Spleen (tissue), 7 donors: ENCODE measurements around the gene CTH.

Source experiments
- POLR2AphosphoS5 ChIP-seq, 3 donors: sonication (generic); formaldehyde crosslinking; IDR thresholded peaks; one replicate each; pipeline ENCODE4 v1.5.1; 2017; ENCODE audit warnings: antibody characterized with exemption in 3 of 3
- TF ChIP-seq, protein P1 (sequence below), 11 experiments: fragments of 200-600 bp in 7 of 11; fragments of 450-650 bp in 4 of 11; sonication (generic) in 4 of 11; IDR thresholded peaks in 8 of 11; conservative IDR thresholded peaks in 3 of 11; 1 replicate in 7 of 11; 2 replicates in 4 of 11; pipeline versions ENCODE4 v1.4.0 to v1.8.0; 2016 to 2021; ENCODE audit warnings: antibody characterized with exemption in 11 of 11, inconsistent platforms in 4 of 11, mild to moderate bottlenecking in 1 of 11
- donor health status: DM: no; HTN: no; CAD: no; lungs with moderate emphysema.
- donor health status: DM: no; HTN: no; CAD: no.
- donor health status: DM: no; HTN: no; CAD: no.

DNA sequence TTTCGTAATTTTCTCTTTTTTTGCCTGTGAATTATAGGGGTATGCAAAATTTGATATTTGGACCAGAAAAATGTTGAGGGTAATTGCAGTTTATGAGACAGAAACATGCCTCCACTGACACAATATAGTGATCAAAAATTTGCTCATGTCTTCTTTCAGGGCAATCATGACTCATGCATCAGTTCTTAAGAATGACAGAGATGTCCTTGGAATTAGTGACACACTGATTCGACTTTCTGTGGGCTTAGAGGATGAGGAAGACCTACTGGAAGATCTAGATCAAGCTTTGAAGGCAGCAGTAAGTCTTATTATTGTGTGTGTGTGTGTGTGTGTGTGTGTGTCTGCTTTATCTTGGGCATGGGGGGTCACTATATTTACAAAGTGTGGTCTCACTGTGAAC, 27.5 kb downstream of the CTH start:
- TF ChIP-seq POLR2AphosphoS5 (IDR thresholded peaks at IDR 0.05), result no peak
- TF ChIP-seq, protein P1, sequence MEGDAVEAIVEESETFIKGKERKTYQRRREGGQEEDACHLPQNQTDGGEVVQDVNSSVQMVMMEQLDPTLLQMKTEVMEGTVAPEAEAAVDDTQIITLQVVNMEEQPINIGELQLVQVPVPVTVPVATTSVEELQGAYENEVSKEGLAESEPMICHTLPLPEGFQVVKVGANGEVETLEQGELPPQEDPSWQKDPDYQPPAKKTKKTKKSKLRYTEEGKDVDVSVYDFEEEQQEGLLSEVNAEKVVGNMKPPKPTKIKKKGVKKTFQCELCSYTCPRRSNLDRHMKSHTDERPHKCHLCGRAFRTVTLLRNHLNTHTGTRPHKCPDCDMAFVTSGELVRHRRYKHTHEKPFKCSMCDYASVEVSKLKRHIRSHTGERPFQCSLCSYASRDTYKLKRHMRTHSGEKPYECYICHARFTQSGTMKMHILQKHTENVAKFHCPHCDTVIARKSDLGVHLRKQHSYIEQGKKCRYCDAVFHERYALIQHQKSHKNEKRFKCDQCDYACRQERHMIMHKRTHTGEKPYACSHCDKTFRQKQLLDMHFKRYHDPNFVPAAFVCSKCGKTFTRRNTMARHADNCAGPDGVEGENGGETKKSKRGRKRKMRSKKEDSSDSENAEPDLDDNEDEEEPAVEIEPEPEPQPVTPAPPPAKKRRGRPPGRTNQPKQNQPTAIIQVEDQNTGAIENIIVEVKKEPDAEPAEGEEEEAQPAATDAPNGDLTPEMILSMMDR (IDR thresholded peaks at IDR 0.05 in 8 of 11, conservative IDR thresholded peaks at IDR 0.05 in 3 of 11), result no peak
